GM18517 (cell line): ENCODE results near the gene TRAF3IP3.

Experiments used
- ATAC-seq: cut with Tn5 transposase; IDR thresholded peaks from one replicate; pipeline ENCODE4 v1.9.1; 2021; ENCODE audit warnings: mild to moderate bottlenecking, moderate library complexity; ENCODE audit not compliant: unreplicated experiment

TRAF3IP3 gene

GRCh38 chr1:209755926-209756614 lies at the start of gene TRAF3IP3:
Gene TRAF3IP3, plus strand, starts transcription at chr1:209756053. Its CDS starts 3,987 bp downstream, at chr1:209760040.
- ATAC-seq = peak; percentile 76

- no peak for ATAC-seq
Measured at GRCh38 chr1:209706622-209707021, 49.2 kb upstream of the TRAF3IP3 start.

GRCh38 chr1:209707308-209707707 lies 48.5 kb upstream of the TRAF3IP3 start:
- no peak for ATAC-seq

GRCh38 chr1:209708297-209708696 lies 47.6 kb upstream of the TRAF3IP3 start:
- ATAC-seq = no peak

- no peak for ATAC-seq
Measured at GRCh38 chr1:209710093-209710492, 45.8 kb upstream of the TRAF3IP3 start.

- no peak for ATAC-seq
Measured at GRCh38 chr1:209710847-209711246, 45.0 kb upstream of the TRAF3IP3 start.

GRCh38 chr1:209714338-209714737 lies 41.5 kb upstream of the TRAF3IP3 start:
- no peak for ATAC-seq

GRCh38 chr1:209715314-209715713 lies 40.5 kb upstream of the TRAF3IP3 start:
- no peak for ATAC-seq

GRCh38 chr1:209717818-209718217 lies 38.0 kb upstream of the TRAF3IP3 start:
- no peak for ATAC-seq

- ATAC-seq = no peak
Measured at GRCh38 chr1:209720326-209720725, 35.5 kb upstream of the TRAF3IP3 start.

- no peak for ATAC-seq
Measured at GRCh38 chr1:209720826-209721225, 35.0 kb upstream of the TRAF3IP3 start.

- no peak for ATAC-seq
Measured at GRCh38 chr1:209721323-209721722, 34.5 kb upstream of the TRAF3IP3 start.

- ATAC-seq = no peak
Measured at GRCh38 chr1:209723265-209723664, 32.6 kb upstream of the TRAF3IP3 start.

GRCh38 chr1:209723756-209724693 lies 31.8 kb upstream of the TRAF3IP3 start:
- ATAC-seq = no peak

- ATAC-seq = no peak
Measured at GRCh38 chr1:209727286-209727685, 28.6 kb upstream of the TRAF3IP3 start.

GRCh38 chr1:209727785-209728184 lies 28.1 kb upstream of the TRAF3IP3 start:
- no peak for ATAC-seq

GRCh38 chr1:209728466-209728865 lies 27.4 kb upstream of the TRAF3IP3 start:
- no peak for ATAC-seq

GRCh38 chr1:209729436-209729835 lies 26.4 kb upstream of the TRAF3IP3 start:
- no peak for ATAC-seq

- no peak for ATAC-seq
Measured at GRCh38 chr1:209732725-209733124, 23.1 kb upstream of the TRAF3IP3 start.

GRCh38 chr1:209733409-209734192 lies 22.3 kb upstream of the TRAF3IP3 start:
- no peak for ATAC-seq

- ATAC-seq = no peak
Measured at GRCh38 chr1:209736490-209737117, 19.2 kb upstream of the TRAF3IP3 start.
